ENCODE data around the gene SNX22. TPM values are rescaled to one million over a fixed set of nuclear protein-coding genes. Genes with fewer than 3 reads are reported as not detected.

Gene SNX22
- total RNA-seq, 4 donors from 2014 or later: 0.19 to 0.42 (median 0.33) TPM; not detected in 1

GRCh38 chr15:64138331-64138941, 13.1 kb upstream of the SNX22 start:
- Histone ChIP-seq H3K36me3 (peaks cover 49 to 87% (median 80%) of the 10 kb centered on the region in 4 donors), H3K4me3 (no peak overlapping the region), H3K27ac (replicated peaks in 1 of 4) (no peak overlapping the region), H3K9me3 (no peaks in the 10 kb centered on the region), H3K4me1 (peaks cover 0 to 9% (median 3%) of the 10 kb centered on the region in 4 donors), H3K27me3 (no peaks in the 10 kb centered on the region)
- 81% methylated on average over 4 of the region's 4 CpGs for WGBS
- intact Hi-C loops (cut with DNase I): no loop called here
- no peak for TF ChIP-seq EP300 (IDR thresholded peaks at IDR 0.05)
- TF ChIP-seq POLR2AphosphoS5 (IDR thresholded peaks at IDR 0.05): no peak
- no peak for TF ChIP-seq CTCF (IDR thresholded peaks at IDR 0.05)
- TF ChIP-seq POLR2A (IDR thresholded peaks at IDR 0.05; ENCODE audit: low read depth): no peak
- no peak for DNase-seq (ENCODE audit: extremely low spot score)

DNA sequence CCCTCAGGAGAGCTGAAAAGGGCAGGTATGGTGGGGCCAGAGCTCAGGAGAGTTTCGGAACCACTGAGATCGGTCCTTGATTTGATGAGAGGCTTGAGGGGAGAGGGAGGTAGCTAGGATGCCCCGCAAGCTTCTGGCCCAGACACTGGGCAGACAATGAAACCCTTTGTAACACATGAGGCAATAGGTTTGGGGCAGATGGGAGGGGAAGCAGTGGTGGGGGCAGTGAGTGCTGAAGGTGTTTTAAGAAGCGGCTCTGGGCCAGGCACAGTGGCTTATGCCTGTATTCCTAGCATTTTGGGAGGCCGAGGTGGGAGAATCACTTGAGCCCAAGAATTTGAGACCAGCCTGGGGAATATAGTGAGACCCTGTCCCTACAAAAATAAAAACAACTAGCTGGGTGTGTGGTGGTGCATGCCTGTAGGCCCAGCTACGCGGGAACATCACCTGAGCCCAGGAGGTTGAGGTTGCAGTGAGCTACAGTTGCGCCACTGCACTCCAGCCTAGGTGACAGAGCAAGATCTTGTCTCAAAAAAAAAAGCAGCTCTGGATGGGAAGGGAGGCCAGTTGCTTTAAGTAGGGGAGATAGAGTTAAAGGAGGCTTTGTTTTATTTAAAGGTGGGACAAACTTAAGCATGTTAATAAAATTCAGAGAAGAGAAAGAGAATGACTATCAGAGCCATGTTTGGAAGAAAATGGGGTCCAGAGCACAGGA, 9.6 kb upstream of the SNX22 start:
- H3K4me1 ChIP-seq: no peaks in the 10 kb centered on the region
- H3K9me3 ChIP-seq: no peaks in the 10 kb centered on the region
- H3K27me3 ChIP-seq: no peaks in the 10 kb centered on the region
- no peak overlapping the region for H3K27ac ChIP-seq (replicated peaks in 1 of 4)
- no peak for DNase-seq (ENCODE audit: extremely low spot score)
- H3K36me3 ChIP-seq: peaks cover 21 to 79% (median 69%) of the 10 kb centered on the region in 4 donors
- WGBS: 97% methylated on average over 8 of the region's 8 CpGs
- intact Hi-C loops (cut with DNase I): no loop called here
- TF ChIP-seq EP300 (IDR thresholded peaks at IDR 0.05) (no peak), POLR2A (IDR thresholded peaks at IDR 0.05; ENCODE audit: low read depth) (no peak), POLR2AphosphoS5 (IDR thresholded peaks at IDR 0.05) (no peak), CTCF (IDR thresholded peaks at IDR 0.05) (no peak)
- no peak overlapping the region for H3K4me3 ChIP-seq

GRCh38 chr15:64143276-64143675, 8.3 kb upstream of the SNX22 start:
- Histone ChIP-seq H3K27ac (replicated peaks in 1 of 4) (no peak overlapping the region), H3K4me1 (no peaks in the 10 kb centered on the region), H3K27me3 (no peaks in the 10 kb centered on the region), H3K9me3 (no peaks in the 10 kb centered on the region), H3K4me3 (no peak overlapping the region), H3K36me3 (peaks cover 11 to 66% (median 56%) of the 10 kb centered on the region in 4 donors)
- DNase-seq (ENCODE audit: extremely low spot score): no peak
- intact Hi-C loops (cut with DNase I): no loop called here
- no peak for TF ChIP-seq POLR2AphosphoS5 (IDR thresholded peaks at IDR 0.05)
- no peak for TF ChIP-seq EP300 (IDR thresholded peaks at IDR 0.05)
- no peak for TF ChIP-seq POLR2A (IDR thresholded peaks at IDR 0.05; ENCODE audit: low read depth)
- no peak for TF ChIP-seq CTCF (IDR thresholded peaks at IDR 0.05)
- WGBS: 84% methylated on average over 6 of the region's 6 CpGs

DNA sequence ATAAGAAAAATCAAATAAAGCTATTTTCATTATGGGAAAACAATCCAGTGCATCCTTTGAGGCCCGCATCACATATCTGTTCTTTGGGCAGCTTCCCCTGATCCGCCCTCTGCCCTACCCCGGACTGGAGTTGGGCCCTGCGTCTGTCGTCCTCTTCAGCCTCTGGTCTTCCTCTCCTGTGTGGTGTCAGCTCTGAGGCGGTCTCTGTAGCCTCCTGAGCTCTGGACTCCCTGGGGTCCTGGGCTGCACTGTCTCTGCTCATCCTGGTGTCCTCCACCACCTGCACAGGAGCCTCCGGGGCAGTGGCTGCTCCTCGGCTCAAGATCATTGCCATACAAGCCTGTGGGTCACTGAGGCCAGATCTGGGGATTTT, 7.4 kb upstream of the SNX22 start:
- Histone ChIP-seq H3K9me3 (no peaks in the 10 kb centered on the region), H3K27ac (replicated peaks in 1 of 4) (no peak overlapping the region), H3K36me3 (peaks cover 11 to 59% (median 49%) of the 10 kb centered on the region in 4 donors), H3K4me1 (no peaks in the 10 kb centered on the region), H3K27me3 (no peaks in the 10 kb centered on the region), H3K4me3 (no peak overlapping the region)
- 72% methylated on average over 8 of the region's 8 CpGs for WGBS
- intact Hi-C loops (cut with DNase I): no loop called here
- TF ChIP-seq POLR2A (IDR thresholded peaks at IDR 0.05; ENCODE audit: low read depth) (no peak), EP300 (IDR thresholded peaks at IDR 0.05) (no peak), CTCF (IDR thresholded peaks at IDR 0.05) (no peak), POLR2AphosphoS5 (IDR thresholded peaks at IDR 0.05) (no peak)
- DNase-seq (ENCODE audit: extremely low spot score): no peak

Measured in esophagus muscularis mucosa (tissue), 4 donors.